ENCODE measurements around the gene SYCP2.

The SYCP2 gene

GRCh38 chr20:59933296-59933848 lies at the start of gene SYCP2:
SYCP2 (minus strand) TSS chr20:59933637; CDS start chr20:59922413, 11,224 bp downstream.
- no peak for TF ChIP-seq CTCF (conservative IDR thresholded peaks at IDR 0.05; ENCODE audit: low read depth)
- DNase-seq (ENCODE audit: low spot score) = peak; percentile 92
- CTCF ChIA-PET = interaction anchor here (0.6 to 2.2 kb wide), 13 partner anchors 10 to 175 kb away, joined by 3 to 16 read pairs (median 3); no protein-coding TSS in a partner anchor

GRCh38 chr20:59983076-59983475 lies 49.6 kb upstream of the SYCP2 start:
- ChIA-PET CTCF (no interaction called here), POLR2A (ENCODE audit: low non-redundant PET) (no interaction called here)
- no peak overlapping the region for H3K27ac ChIP-seq
- no peak for TF ChIP-seq CTCF (conservative IDR thresholded peaks at IDR 0.05; ENCODE audit: low read depth)
- DNase-seq (ENCODE audit: low spot score) = no peak

More at GRCh38 chr20:59933296-59933848, at the start of gene SYCP2:
- POLR2A ChIA-PET (ENCODE audit: low non-redundant PET) = interaction anchor here (0.8 kb wide), 1 partner anchor 9 kb away, joined by 5 read pairs; no protein-coding TSS in a partner anchor
- peak within 1 kb of the TSS; percentile 64 for H3K27ac ChIP-seq

GRCh38 chr20:59977086-59977485 lies 43.6 kb upstream of the SYCP2 start:
- no peak overlapping the region for H3K27ac ChIP-seq
- CTCF ChIA-PET = no interaction called here
- no peak for TF ChIP-seq CTCF (conservative IDR thresholded peaks at IDR 0.05; ENCODE audit: low read depth)
- no peak for DNase-seq (ENCODE audit: low spot score)
- POLR2A ChIA-PET (ENCODE audit: low non-redundant PET) = no interaction called here

- ChIA-PET CTCF (no interaction called here), POLR2A (ENCODE audit: low non-redundant PET) (no interaction called here)
- no peak for DNase-seq (ENCODE audit: low spot score)
- H3K27ac ChIP-seq = no peak overlapping the region
- no peak for TF ChIP-seq CTCF (conservative IDR thresholded peaks at IDR 0.05; ENCODE audit: low read depth)
Observed at GRCh38 chr20:59976156-59976782, 42.8 kb upstream of the SYCP2 start.

GRCh38 chr20:59972037-59972801 lies 38.8 kb upstream of the SYCP2 start:
- TF ChIP-seq CTCF (conservative IDR thresholded peaks at IDR 0.05; ENCODE audit: low read depth) = no peak
- no peak overlapping the region for H3K27ac ChIP-seq
- ChIA-PET CTCF (interaction anchor here (0.5 to 1.2 kb wide), 10 partner anchors 11 to 63 kb away, joined by 3 to 8 read pairs (median 3); partner anchors contain the start of genes CDH26 and SYCP2), POLR2A (ENCODE audit: low non-redundant PET) (no interaction called here)
- peak; percentile 91 for DNase-seq (ENCODE audit: low spot score)

GRCh38 chr20:59971428-59971827 lies 38.0 kb upstream of the SYCP2 start:
- no peak overlapping the region for H3K27ac ChIP-seq
- no peak for TF ChIP-seq CTCF (conservative IDR thresholded peaks at IDR 0.05; ENCODE audit: low read depth)
- no peak for DNase-seq (ENCODE audit: low spot score)
- CTCF ChIA-PET = interaction anchor here (0.5 to 1.0 kb wide), 7 partner anchors 10 to 373 kb away, joined by 3 to 8 read pairs (median 3); partner anchors contain the start of genes CDH26 and SYCP2
- POLR2A ChIA-PET (ENCODE audit: low non-redundant PET) = no interaction called here

Data from RWPE1 (cell line).